Activated T-cell treated with anti-CD3 and anti-CD28 coated beads for 48 hours (primary cell): Measurements from ENCODE around the gene MIDN.
A peak's percentile ranks its signal among the peaks of the same experiment; 100 is the strongest.

Experiments used
- DNase-seq: peaks from one replicate; pipeline ENCODE4 v3.0.0-alpha.2; 2020; ENCODE audit warnings: low read depth

MIDN gene

GRCh38 chr19:1259206-1259875 is 11.0 kb downstream of the MIDN start:
- peak; percentile 68 for DNase-seq

- DNase-seq: no peak
These were observed 11.7 kb downstream of the MIDN start for GRCh38 chr19:1259876-1260748.

- DNase-seq: peak; percentile 99
These were observed 12.6 kb downstream of the MIDN start for GRCh38 chr19:1260749-1261537.

GRCh38 chr19:1261538-1261797 is 13.1 kb downstream of the MIDN start:
- DNase-seq: no peak

- no peak for DNase-seq
These were observed 13.6 kb downstream of the MIDN start for GRCh38 chr19:1261798-1262622.

- no peak for DNase-seq
These were observed 14.3 kb downstream of the MIDN start for GRCh38 chr19:1262623-1263123.

- DNase-seq: no peak
These were observed 14.8 kb downstream of the MIDN start for GRCh38 chr19:1263188-1263587.

GRCh38 chr19:1264801-1265614 is 16.6 kb downstream of the MIDN start:
- DNase-seq: no peak

- DNase-seq: peak; percentile 52
These were observed 17.3 kb downstream of the MIDN start for GRCh38 chr19:1265615-1266128.

- DNase-seq: peak; percentile 90
These were observed 17.9 kb downstream of the MIDN start for GRCh38 chr19:1266129-1266915.

GRCh38 chr19:1266916-1267476 is 18.6 kb downstream of the MIDN start:
- DNase-seq: peak; percentile 70

GRCh38 chr19:1267477-1268225 is 19.3 kb downstream of the MIDN start:
- DNase-seq: no peak

GRCh38 chr19:1268226-1269064 is 20.1 kb downstream of the MIDN start:
- DNase-seq: no peak

- peak; percentile 99 for DNase-seq
These were observed 20.7 kb downstream of the MIDN start, which contains the start of gene CIRBP for GRCh38 chr19:1269065-1269477. CIRBP (plus strand) TSS chr19:1269332; CDS start chr19:1270934, 1,602 bp downstream.

GRCh38 chr19:1269478-1270212 is 21.3 kb downstream of the MIDN start:
- DNase-seq: peak; percentile 86

GRCh38 chr19:1270213-1270853 is 21.9 kb downstream of the MIDN start:
- no peak for DNase-seq
